Left lung (tissue), 10 donors: ENCODE data around the gene FHIT. TPM values are rescaled to one million over a fixed set of nuclear protein-coding genes. Genes with fewer than 3 reads are reported as not detected.

Source experiments
- ATAC-seq: fragments of 200-7000 bp; cut with Tn5 transposase; one replicate; pipeline ENCODE4 v1.9.1; 2020; ENCODE audit warnings: moderate library complexity
- DNase-seq, 4 donors: peaks; one replicate each; pipeline ENCODE4 v3.0.0-alpha.2; 2013 to 2020
- H3K27ac ChIP-seq, 2 donors: fragments of 200-600 bp; sonication (generic) in 1 of 2; one replicate each; pipeline versions ENCODE4 v1.5.0 to v1.8.0; 2020 to 2021
- H3K27me3 ChIP-seq, 2 donors: fragments of 200-600 bp; sonication (generic) in 1 of 2; one replicate each; pipeline versions ENCODE4 v1.5.0 to v1.8.0; 2020 to 2021
- H3K36me3 ChIP-seq, 2 donors: fragments of 200-600 bp; sonication (generic) in 1 of 2; one replicate each; pipeline versions ENCODE4 v1.5.0 to v1.8.0; 2020 to 2021
- H3K4me1 ChIP-seq, 2 donors: fragments of 200-600 bp; one replicate each; pipeline ENCODE4 v1.8.0; 2021
- H3K4me3 ChIP-seq, 2 donors: fragments of 200-600 bp; sonication (generic) in 1 of 2; one replicate each; pipeline versions ENCODE4 v1.5.0 to v1.8.0; 2020 to 2021; ENCODE audit warnings: mild to moderate bottlenecking in 1 of 2
- H3K9me3 ChIP-seq, 2 donors: fragments of 200-600 bp; sonication (generic) in 1 of 2; one replicate each; pipeline versions ENCODE4 v1.5.0 to v1.8.0; 2020 to 2021
- intact Hi-C, 2 donors: fragments of 100-400 bp; cut with DNase I; formaldehyde crosslinking; loops; one replicate each; pipeline versions ENCODE4 v1.11.2 to v1.14.2; 2022
- polyA plus RNA-seq, 6 donors: library from polyadenylated mRNA; unstranded; fragments of 120-200 nt; gene quantifications; one replicate each; pipeline ENCODE4 v1.2.1, GENCODE V29; 2013; ENCODE audit not compliant: insufficient read length in 6 of 6
- total RNA-seq, 2 donors: library from RNA; stranded (reverse); fragmentation: NEBNext Ultra II Directional; extraction: Animal tissue kit (Norgen Biotek cat#: 25700); gene quantifications; one replicate each; pipeline ENCODE4 v1.2.1, GENCODE V29; 2021
- TF ChIP-seq, protein P1 (sequence below), 2 donors: fragments of 200-600 bp; sonication (generic) in 1 of 2; IDR thresholded peaks; one replicate each; pipeline versions ENCODE4 v1.5.0 to v1.8.0; 2021; ENCODE audit warnings: antibody characterized with exemption in 2 of 2
- donor health status: DM: no; HTN: yes; CAD: no.
- donor health status: DM: no; HTN: no; CAD: no.

FHIT gene
- total and polyA plus RNA-seq, 8 donors, result 8.5 to 16.3 (median 9.7) TPM

DNA sequence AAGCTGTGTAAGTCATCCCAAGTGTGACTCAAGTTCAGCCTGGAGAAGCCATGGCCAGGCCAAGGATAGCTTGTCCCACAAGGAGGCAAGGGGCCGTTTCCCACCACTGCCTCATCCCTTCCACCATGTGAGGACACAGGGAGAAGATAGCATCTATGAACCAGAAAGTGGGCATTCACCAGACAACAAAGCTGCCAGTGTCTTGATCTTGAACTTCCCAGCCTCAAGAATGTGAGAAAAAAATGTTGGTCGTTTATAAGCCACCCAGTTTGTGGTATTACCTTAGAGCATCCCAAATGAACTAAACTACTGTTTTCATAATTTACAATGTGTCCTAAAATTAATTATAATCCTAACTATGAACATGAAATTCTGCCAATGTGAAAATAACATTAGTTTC, 1270.7 kb downstream of the FHIT start:
- no peak for ATAC-seq
- DNase-seq, result no peak

DNA sequence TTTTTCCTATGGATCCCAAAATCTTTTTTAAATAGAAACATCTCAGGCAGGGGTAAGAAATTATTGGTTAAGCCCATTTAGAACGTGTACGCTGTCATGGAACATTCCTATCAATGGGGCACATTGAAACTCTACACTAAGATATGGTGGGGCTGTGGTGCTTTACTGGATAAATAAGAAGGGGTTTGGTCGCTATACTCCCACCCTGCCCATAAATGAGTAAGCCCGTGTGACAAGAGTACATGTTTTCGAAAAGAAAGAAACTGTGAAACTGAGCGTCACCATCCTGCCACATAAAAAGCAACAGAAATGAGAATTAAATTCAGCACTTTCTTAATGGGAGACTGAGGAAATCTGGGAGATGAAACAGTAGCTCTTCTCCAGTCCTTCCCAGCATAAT, 1271.7 kb downstream of the FHIT start:
- intact Hi-C loops, result no loop called here
- no peaks in the 10 kb centered on the region for H3K36me3 ChIP-seq
- TF ChIP-seq, protein P1, sequence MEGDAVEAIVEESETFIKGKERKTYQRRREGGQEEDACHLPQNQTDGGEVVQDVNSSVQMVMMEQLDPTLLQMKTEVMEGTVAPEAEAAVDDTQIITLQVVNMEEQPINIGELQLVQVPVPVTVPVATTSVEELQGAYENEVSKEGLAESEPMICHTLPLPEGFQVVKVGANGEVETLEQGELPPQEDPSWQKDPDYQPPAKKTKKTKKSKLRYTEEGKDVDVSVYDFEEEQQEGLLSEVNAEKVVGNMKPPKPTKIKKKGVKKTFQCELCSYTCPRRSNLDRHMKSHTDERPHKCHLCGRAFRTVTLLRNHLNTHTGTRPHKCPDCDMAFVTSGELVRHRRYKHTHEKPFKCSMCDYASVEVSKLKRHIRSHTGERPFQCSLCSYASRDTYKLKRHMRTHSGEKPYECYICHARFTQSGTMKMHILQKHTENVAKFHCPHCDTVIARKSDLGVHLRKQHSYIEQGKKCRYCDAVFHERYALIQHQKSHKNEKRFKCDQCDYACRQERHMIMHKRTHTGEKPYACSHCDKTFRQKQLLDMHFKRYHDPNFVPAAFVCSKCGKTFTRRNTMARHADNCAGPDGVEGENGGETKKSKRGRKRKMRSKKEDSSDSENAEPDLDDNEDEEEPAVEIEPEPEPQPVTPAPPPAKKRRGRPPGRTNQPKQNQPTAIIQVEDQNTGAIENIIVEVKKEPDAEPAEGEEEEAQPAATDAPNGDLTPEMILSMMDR (IDR thresholded peaks at IDR 0.05), result no peak
- DNase-seq (no peak), ATAC-seq (no peak)
- H3K4me1 ChIP-seq, result no peaks in the 10 kb centered on the region
- no peak overlapping the region for H3K27ac ChIP-seq
- H3K27me3 ChIP-seq, result no peaks in the 10 kb centered on the region
- no peaks in the 10 kb centered on the region for H3K9me3 ChIP-seq
- H3K4me3 ChIP-seq, result no peak overlapping the region

More for the DNA sequence above, 1270.7 kb downstream of the FHIT start:
- Histone ChIP-seq H3K9me3 (no peaks in the 10 kb centered on the region), H3K27ac (no peak overlapping the region), H3K27me3 (no peaks in the 10 kb centered on the region), H3K4me3 (no peak overlapping the region), H3K36me3 (no peaks in the 10 kb centered on the region), H3K4me1 (no peaks in the 10 kb centered on the region)
- TF ChIP-seq, protein P1 (IDR thresholded peaks at IDR 0.05), result no peak
- intact Hi-C loops, result no loop called here

DNA sequence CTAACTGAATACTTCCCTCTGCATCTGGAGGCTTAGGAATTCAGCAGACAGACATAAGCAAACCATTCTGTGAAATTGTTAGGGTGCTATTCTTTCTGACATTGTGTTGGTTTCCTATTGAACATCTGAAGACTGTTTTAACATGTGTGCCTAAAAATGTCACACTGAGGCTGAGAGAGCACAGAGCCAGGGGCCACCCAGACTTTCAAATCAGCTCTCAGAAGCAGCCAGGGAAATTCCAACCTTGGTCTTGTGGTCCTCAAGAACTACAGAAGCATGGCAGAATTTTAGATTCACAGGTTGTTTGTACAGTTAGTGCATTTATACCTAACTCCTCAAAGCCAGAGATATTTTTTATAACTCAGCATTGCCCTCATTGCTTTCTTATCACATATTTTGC, 1272.3 kb downstream of the FHIT start:
- TF ChIP-seq, protein P1 (IDR thresholded peaks at IDR 0.05), result no peak
- intact Hi-C loops, result no loop called here
- ATAC-seq, result no peak

DNA sequence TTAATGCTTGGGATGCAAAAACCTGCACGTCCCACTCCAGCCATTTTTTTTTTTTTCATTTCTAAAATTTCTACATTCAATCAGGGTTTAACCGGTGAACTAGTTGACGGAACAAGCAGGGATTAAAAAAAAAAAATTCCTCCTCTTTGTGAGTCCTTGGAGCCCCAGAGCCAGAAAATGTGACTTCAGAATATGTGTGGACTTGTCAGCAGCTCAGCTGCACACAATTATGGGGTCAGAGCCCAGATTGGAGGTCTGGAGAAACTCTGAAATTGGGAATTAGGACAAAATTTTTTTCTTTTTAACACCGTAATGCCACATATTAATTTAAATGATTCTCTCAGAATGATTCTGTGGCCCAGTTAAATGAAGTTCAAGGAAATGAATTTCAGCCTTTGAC, 1280.5 kb downstream of the FHIT start:
- Histone ChIP-seq H3K9me3 (no peaks in the 10 kb centered on the region), H3K4me1 (no peaks in the 10 kb centered on the region), H3K4me3 (no peak overlapping the region), H3K27me3 (no peaks in the 10 kb centered on the region), H3K36me3 (no peaks in the 10 kb centered on the region), H3K27ac (no peak overlapping the region)
- TF ChIP-seq, protein P1 (IDR thresholded peaks at IDR 0.05), result no peak
- DNase-seq (no peak), ATAC-seq (no peak)
- intact Hi-C loops, result no loop called here

More for the DNA sequence above, 1272.3 kb downstream of the FHIT start:
- Histone ChIP-seq H3K4me3 (no peak overlapping the region), H3K27ac (no peak overlapping the region), H3K4me1 (no peaks in the 10 kb centered on the region), H3K36me3 (no peaks in the 10 kb centered on the region), H3K9me3 (no peaks in the 10 kb centered on the region), H3K27me3 (no peaks in the 10 kb centered on the region)
- DNase-seq, result no peak

DNA sequence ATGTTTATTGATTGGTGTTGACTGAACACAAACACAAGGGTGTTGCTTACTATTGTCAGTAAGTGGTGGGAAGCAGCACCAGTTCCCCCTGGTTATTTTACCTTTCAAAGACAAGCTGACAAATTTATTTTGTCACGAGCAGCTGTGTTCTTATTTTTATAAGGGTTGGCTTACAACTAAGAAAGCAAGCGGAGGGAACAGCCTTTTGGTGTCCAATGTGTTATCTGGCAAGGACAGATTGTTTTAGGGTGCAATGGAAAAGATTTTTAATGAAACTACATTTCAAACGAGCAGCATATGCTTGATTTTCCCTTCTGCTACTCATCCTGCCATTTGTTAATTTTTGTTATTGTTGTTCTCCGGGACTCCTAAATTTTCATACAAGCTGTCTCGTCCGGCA, 1280.9 kb downstream of the FHIT start:
- TF ChIP-seq, protein P1 (IDR thresholded peaks at IDR 0.05), result no peak
- no peak overlapping the region for H3K4me3 ChIP-seq
- H3K27ac ChIP-seq, result no peak overlapping the region
- intact Hi-C loops, result no loop called here
- no peaks in the 10 kb centered on the region for H3K4me1 ChIP-seq
- DNase-seq (no peak), ATAC-seq (no peak)
- no peaks in the 10 kb centered on the region for H3K36me3 ChIP-seq
- no peaks in the 10 kb centered on the region for H3K9me3 ChIP-seq
- H3K27me3 ChIP-seq, result no peaks in the 10 kb centered on the region
